ENCODE measurements around the gene DUSP22. TPM values are rescaled to one million over a fixed set of nuclear protein-coding genes. Genes with fewer than 3 reads are reported as not detected.

Gene DUSP22
- total RNA-seq, 2 donors from 2014 or later: 22.2 to 33.3 TPM

- Mint-ChIP-seq H3K9me3 (peaks cover under 1 to 1% of the 10 kb centered on the region in 2 donors), H3K27ac (peak overlapping the region in 1 of 2 donors; percentile 69), H3K36me3 (peaks cover 0 to under 1% of the 10 kb centered on the region in 2 donors)
- DNase-seq (ENCODE audit: low spot score in 2 of 2) (no peak), ATAC-seq (peak in 1 of 2 donors; percentile 17)
Observed at GRCh38 chr6:357261-357790, 65.0 kb downstream of the DUSP22 start.

- peak overlapping the region in 1 of 2 donors; percentile 72 for H3K27ac Mint-ChIP-seq
- no peak for ATAC-seq
- DNase-seq (ENCODE audit: low spot score in 2 of 2): no peak
- peaks cover 5% of the 10 kb centered on the region in 2 donors for H3K36me3 Mint-ChIP-seq
- H3K9me3 Mint-ChIP-seq: peaks cover 6 to 7% of the 10 kb centered on the region in 2 donors
Observed at GRCh38 chr6:357791-358341, 65.6 kb downstream of the DUSP22 start.

- ATAC-seq (no peak), DNase-seq (ENCODE audit: low spot score in 2 of 2) (no peak)
- Mint-ChIP-seq H3K36me3 (peaks cover 5 to 7% of the 10 kb centered on the region in 2 donors), H3K27ac (peak overlapping the region in 1 of 2 donors; percentile 72), H3K9me3 (peaks cover 7 to 9% of the 10 kb centered on the region in 2 donors)
Observed at GRCh38 chr6:358432-358831, 66.1 kb downstream of the DUSP22 start.

- ATAC-seq (no peak), DNase-seq (ENCODE audit: low spot score in 2 of 2) (no peak)
- peaks cover 9 to 11% of the 10 kb centered on the region in 2 donors for H3K36me3 Mint-ChIP-seq
- H3K9me3 Mint-ChIP-seq: peaks cover 7 to 13% of the 10 kb centered on the region in 2 donors
- H3K27ac Mint-ChIP-seq: no peak overlapping the region
Observed at GRCh38 chr6:358847-359246, 66.6 kb downstream of the DUSP22 start.

- H3K9me3 Mint-ChIP-seq: peaks cover 11 to 19% of the 10 kb centered on the region in 2 donors
- peaks cover 15 to 17% of the 10 kb centered on the region in 2 donors for H3K36me3 Mint-ChIP-seq
- DNase-seq (ENCODE audit: low spot score in 2 of 2) (no peak), ATAC-seq (no peak)
- no peak overlapping the region for H3K27ac Mint-ChIP-seq
Observed at GRCh38 chr6:359261-360035, 67.2 kb downstream of the DUSP22 start.

- Mint-ChIP-seq H3K36me3 (peaks cover 15 to 18% of the 10 kb centered on the region in 2 donors), H3K27ac (no peak overlapping the region), H3K9me3 (peaks cover 11 to 19% of the 10 kb centered on the region in 2 donors)
- no peak for ATAC-seq
- no peak for DNase-seq (ENCODE audit: low spot score in 2 of 2)
Observed at GRCh38 chr6:360349-360748, 68.1 kb downstream of the DUSP22 start.

GRCh38 chr6:360764-361373 lies 68.6 kb downstream of the DUSP22 start:
- no peak overlapping the region for H3K27ac Mint-ChIP-seq
- no peak for DNase-seq (ENCODE audit: low spot score in 2 of 2)
- H3K9me3 Mint-ChIP-seq: peaks cover 11 to 23% of the 10 kb centered on the region in 2 donors
- ATAC-seq: no peak
- H3K36me3 Mint-ChIP-seq: peaks cover 15 to 18% of the 10 kb centered on the region in 2 donors

GRCh38 chr6:361411-362132 lies 69.3 kb downstream of the DUSP22 start:
- peaks cover 11 to 23% of the 10 kb centered on the region in 2 donors for H3K9me3 Mint-ChIP-seq

GRCh38 chr6:362231-362923 lies 70.1 kb downstream of the DUSP22 start:
- H3K27ac Mint-ChIP-seq: no peak overlapping the region
- H3K36me3 Mint-ChIP-seq: peaks cover 18 to 22% of the 10 kb centered on the region in 2 donors
- DNase-seq (ENCODE audit: low spot score in 2 of 2): no peak
- peaks cover 11 to 26% of the 10 kb centered on the region in 2 donors for H3K9me3 Mint-ChIP-seq
- no peak for ATAC-seq

More at GRCh38 chr6:361411-362132, 69.3 kb downstream of the DUSP22 start:
- Mint-ChIP-seq H3K27ac (no peak overlapping the region), H3K36me3 (peaks cover 15 to 18% of the 10 kb centered on the region in 2 donors)
- ATAC-seq (no peak), DNase-seq (ENCODE audit: low spot score in 2 of 2) (no peak)

- Mint-ChIP-seq H3K9me3 (peaks cover 11 to 29% of the 10 kb centered on the region in 2 donors), H3K36me3 (peaks cover 18 to 26% of the 10 kb centered on the region in 2 donors), H3K27ac (no peak overlapping the region)
- DNase-seq (ENCODE audit: low spot score in 2 of 2) (no peak), ATAC-seq (no peak)
Observed at GRCh38 chr6:362924-363249, 70.6 kb downstream of the DUSP22 start.

GRCh38 chr6:363291-363690 lies 71.0 kb downstream of the DUSP22 start:
- DNase-seq (ENCODE audit: low spot score in 2 of 2) (no peak), ATAC-seq (no peak)
- Mint-ChIP-seq H3K27ac (no peak overlapping the region), H3K36me3 (peaks cover 18 to 26% of the 10 kb centered on the region in 2 donors), H3K9me3 (peaks cover 11 to 29% of the 10 kb centered on the region in 2 donors)

GRCh38 chr6:363909-364308 lies 71.6 kb downstream of the DUSP22 start:
- ATAC-seq (no peak), DNase-seq (ENCODE audit: low spot score in 2 of 2) (no peak)
- Mint-ChIP-seq H3K27ac (no peak overlapping the region), H3K9me3 (peaks cover 11 to 29% of the 10 kb centered on the region in 2 donors), H3K36me3 (peaks cover 18 to 26% of the 10 kb centered on the region in 2 donors)

- no peak overlapping the region for H3K27ac Mint-ChIP-seq
- ATAC-seq (no peak), DNase-seq (ENCODE audit: low spot score in 2 of 2) (no peak)
- H3K36me3 Mint-ChIP-seq: peaks cover 18 to 26% of the 10 kb centered on the region in 2 donors
- peaks cover 11 to 29% of the 10 kb centered on the region in 2 donors for H3K9me3 Mint-ChIP-seq
Observed at GRCh38 chr6:364609-365540, 72.6 kb downstream of the DUSP22 start.

GRCh38 chr6:365835-366234 lies 73.5 kb downstream of the DUSP22 start:
- Mint-ChIP-seq H3K27ac (no peak overlapping the region), H3K36me3 (peaks cover 23 to 31% of the 10 kb centered on the region in 2 donors), H3K9me3 (peaks cover 15 to 32% of the 10 kb centered on the region in 2 donors)
- ATAC-seq (no peak), DNase-seq (ENCODE audit: low spot score in 2 of 2) (no peak)
